Upper lobe of right lung (tissue), 1 donor: ENCODE measurements around the gene CHPF. TPM values are rescaled to one million over a fixed set of nuclear protein-coding genes. Genes with fewer than 3 reads are reported as not detected.

Experiments used
- ATAC-seq: fragments of 200-7000 bp; cut with Tn5 transposase; one replicate; pipeline ENCODE4 v1.9.1; 2020; ENCODE audit warnings: mild to moderate bottlenecking, moderate library complexity
- DNase-seq: peaks from one replicate; pipeline ENCODE4 v3.0.0-alpha.2; 2020
- H3K27ac ChIP-seq: fragments of 200-600 bp; one replicate; pipeline ENCODE4 v1.8.0; 2022
- H3K27me3 ChIP-seq: fragments of 200-600 bp; one replicate; pipeline ENCODE4 v1.8.0; 2022; ENCODE audit warnings: mild to moderate bottlenecking
- H3K36me3 ChIP-seq: fragments of 200-600 bp; one replicate; pipeline ENCODE4 v1.8.0; 2022
- H3K4me1 ChIP-seq: fragments of 200-600 bp; one replicate; pipeline ENCODE4 v1.8.0; 2022
- H3K4me3 ChIP-seq: fragments of 200-600 bp; one replicate; pipeline ENCODE4 v1.8.0; 2022; ENCODE audit warnings: mild to moderate bottlenecking
- H3K9me3 ChIP-seq: fragments of 200-600 bp; one replicate; pipeline ENCODE4 v1.8.0; 2022
- CTCF ChIP-seq: fragments of 200-600 bp; IDR thresholded peaks from one replicate; pipeline ENCODE4 v1.8.0; 2022; ENCODE audit warnings: antibody characterized with exemption
- intact Hi-C: fragments of 100-400 bp; cut with DNase I; formaldehyde crosslinking; loops from one replicate; pipeline ENCODE4 v1.11.0; 2022
- microRNA-seq: library from miRNA; unstranded; fragments of <30 nt; microRNA quantifications from one replicate; pipeline ENCODE4 v1.2.0, GENCODE V29; 2020; ENCODE audit warnings: borderline microRNAs expressed
- total RNA-seq: library from RNA; stranded (reverse); fragmentation: NEBNext Ultra II Directional; extraction: Animal tissue kit (Norgen Biotek cat#: 25700); gene quantifications from one replicate; pipeline ENCODE4 v1.2.1, GENCODE V29; 2021
- donor health status: DM: no; HTN: yes; CAD: no; lungs with severe emphysema.

The CHPF gene
- total RNA-seq, 1 donor from 2014 or later, result 45.3 TPM

GRCh38 chr2:219490186-219490585, 53.4 kb downstream of the CHPF start:
- ATAC-seq, result no peak
- DNase-seq, result no peak
- Histone ChIP-seq H3K4me1 (no peaks in the 10 kb centered on the region), H3K9me3 (no peaks in the 10 kb centered on the region), H3K36me3 (no peaks in the 10 kb centered on the region), H3K27me3 (peaks cover 68% of the 10 kb centered on the region), H3K27ac (no peak overlapping the region), H3K4me3 (no peak overlapping the region)
- TF ChIP-seq CTCF, result no peak
- intact Hi-C loops, result no loop called here

- intact Hi-C loops, result no loop called here
- DNase-seq, result no peak
These were observed 54.3 kb downstream of the CHPF start for GRCh38 chr2:219489315-219489714.

More at GRCh38 chr2:219489315-219489714, 54.3 kb downstream of the CHPF start:
- Histone ChIP-seq H3K27me3 (peaks cover 68% of the 10 kb centered on the region), H3K36me3 (no peaks in the 10 kb centered on the region), H3K9me3 (no peaks in the 10 kb centered on the region), H3K27ac (no peak overlapping the region), H3K4me1 (peaks cover 7% of the 10 kb centered on the region), H3K4me3 (no peak overlapping the region)
- ATAC-seq, result no peak
- TF ChIP-seq CTCF, result no peak

Small RNA genes within 50 kb of the gene (microRNA-seq; reads per million reads assigned to microRNA genes)
- gene MIR3132, result not detected

Other genes with a start within 250 kb of the CHPF start
- gene PTPRN, start 234.4 kb downstream of the CHPF start, total RNA-seq, result not detected
- gene RESP18, start 211.1 kb downstream of the CHPF start, total RNA-seq, result not detected
- gene DNPEP, start 155.9 kb downstream of the CHPF start, total RNA-seq, result 69.9 TPM
- gene DES, start 125.4 kb downstream of the CHPF start, total RNA-seq, result 59.4 TPM
- gene SPEG, start 109.0 kb downstream of the CHPF start, total RNA-seq, result 5.6 TPM
- 25.3 TPM for gene GMPPA, start 44.9 kb downstream of the CHPF start, total RNA-seq
- gene ASIC4, start 29.3 kb downstream of the CHPF start, total RNA-seq, result 0.55 TPM
- 2.9 TPM for gene TMEM198, start 219 bp upstream of the CHPF start, total RNA-seq
- 72.8 TPM for gene OBSL1, start 27.7 kb upstream of the CHPF start, total RNA-seq
- gene INHA, start 28.5 kb upstream of the CHPF start, total RNA-seq, result 0.43 TPM
- gene STK11IP, start 54.0 kb upstream of the CHPF start, total RNA-seq, result 25.7 TPM
- gene SLC4A3, start 83.8 kb upstream of the CHPF start, total RNA-seq, result 2.9 TPM